HL-60/S4 (cell line): Measurements from ENCODE around the gene HESX1.

Experiments
- in situ Hi-C: fragments of 300-500 bp; cut with MboI; formaldehyde crosslinking; loops from 2 replicates; pipeline ENCODE4 v1.14.3; 2022; ENCODE audit warnings: low sequenced_read_pairs

HESX1 gene

DNA sequence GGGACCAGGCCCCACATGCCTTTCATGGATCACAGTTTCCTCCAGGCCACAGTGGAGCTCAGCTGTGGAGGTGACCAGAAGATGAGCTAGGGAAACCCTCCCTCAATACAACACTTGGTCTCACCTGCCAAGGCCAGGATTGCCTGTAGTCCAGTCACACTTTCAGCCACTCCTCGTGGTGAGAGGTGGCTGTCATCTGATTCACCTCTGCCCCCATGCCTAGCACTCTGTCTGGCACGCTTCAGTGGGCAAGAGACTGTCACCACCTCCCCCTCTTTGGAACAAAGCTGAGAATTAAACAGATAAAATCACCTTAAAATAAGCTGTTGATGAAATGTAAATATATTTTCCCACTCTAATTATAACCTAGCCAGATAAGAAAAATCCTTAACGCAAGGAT, 30.7 kb downstream of the HESX1 start:
- in situ Hi-C loops = no loop called here

DNA sequence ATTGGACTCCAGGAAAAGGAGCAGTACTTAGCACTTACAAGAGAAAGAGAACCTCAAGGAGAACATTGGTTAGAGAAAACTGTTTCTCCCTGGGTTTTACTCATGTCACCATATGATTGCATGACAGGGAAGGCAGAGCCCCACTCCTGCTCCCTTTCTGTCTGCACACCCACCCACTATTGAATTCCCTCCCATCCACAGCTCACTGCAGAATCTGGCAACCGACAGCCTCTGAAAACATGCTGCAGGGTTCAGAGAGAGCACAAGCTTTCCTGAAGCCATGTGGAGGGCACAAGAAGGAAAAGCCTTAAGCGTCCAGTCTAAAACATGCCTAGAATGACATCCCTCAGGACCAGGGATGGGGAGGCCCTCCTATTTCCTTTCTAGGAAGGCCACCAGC, 31.6 kb downstream of the HESX1 start:
- in situ Hi-C loops = no loop called here

DNA sequence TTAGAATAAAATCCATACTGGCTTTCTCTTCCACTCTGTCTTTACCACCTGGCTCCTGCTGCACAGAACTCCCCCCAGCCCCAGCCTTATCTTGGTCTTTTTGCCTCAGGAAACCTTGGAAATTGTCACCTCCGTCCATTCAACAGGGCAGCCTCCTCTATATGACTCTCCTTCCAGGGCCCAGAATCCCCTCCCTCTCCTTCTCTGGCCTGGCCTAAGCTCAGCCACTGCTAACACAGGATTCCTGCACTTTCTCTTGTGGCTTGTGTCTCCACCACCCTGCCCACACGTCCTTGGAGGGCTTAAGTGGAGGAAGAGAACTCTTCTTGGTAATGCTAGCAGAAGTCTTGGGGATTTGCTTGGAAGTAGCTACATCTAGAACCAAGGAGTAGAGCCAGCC, 33.1 kb downstream of the HESX1 start:
- in situ Hi-C loops = no loop called here

GRCh38 chr3:57165641-57166040, 34.1 kb downstream of the HESX1 start:
- in situ Hi-C loops = no loop called here

- in situ Hi-C loops = no loop called here
These were observed 34.9 kb downstream of the HESX1 start, which contains the start of gene IL17RD for GRCh38 chr3:57164657-57165573. TSS of gene IL17RD (minus strand) at chr3:57165353. CDS start at chr3:57165286, 67 bp downstream.

DNA sequence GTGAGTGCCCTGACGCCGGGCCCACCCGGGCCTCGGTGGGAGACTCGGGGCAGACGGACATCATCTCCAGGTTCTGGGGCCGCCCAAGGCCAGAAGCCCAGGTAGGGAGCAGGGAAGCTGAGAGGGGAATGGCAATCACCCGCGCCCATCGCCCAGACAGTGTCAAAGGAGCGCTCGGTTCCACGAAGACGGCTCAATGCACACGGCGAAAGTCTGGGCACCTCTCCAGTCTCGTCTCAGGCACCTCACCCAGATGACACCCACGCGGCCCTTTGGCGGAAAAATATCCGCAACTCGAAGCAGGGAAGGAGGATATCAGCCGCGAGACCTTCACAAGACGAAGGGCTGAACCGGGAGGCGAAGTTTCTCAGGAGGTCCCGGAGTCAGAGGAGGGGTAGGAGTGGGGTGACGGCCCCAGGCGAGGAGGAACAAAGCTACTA, 35.5 kb downstream of the HESX1 start:
- in situ Hi-C loops = no loop called here

GRCh38 chr3:57163751-57164150, 36.0 kb downstream of the HESX1 start:
- in situ Hi-C loops = no loop called here

GRCh38 chr3:57161915-57162314, 37.9 kb downstream of the HESX1 start:
- in situ Hi-C loops = no loop called here

- in situ Hi-C loops = no loop called here
These were observed 38.8 kb downstream of the HESX1 start for GRCh38 chr3:57160765-57161538.

- in situ Hi-C loops = no loop called here
These were observed 39.6 kb downstream of the HESX1 start for GRCh38 chr3:57160076-57160764.

DNA sequence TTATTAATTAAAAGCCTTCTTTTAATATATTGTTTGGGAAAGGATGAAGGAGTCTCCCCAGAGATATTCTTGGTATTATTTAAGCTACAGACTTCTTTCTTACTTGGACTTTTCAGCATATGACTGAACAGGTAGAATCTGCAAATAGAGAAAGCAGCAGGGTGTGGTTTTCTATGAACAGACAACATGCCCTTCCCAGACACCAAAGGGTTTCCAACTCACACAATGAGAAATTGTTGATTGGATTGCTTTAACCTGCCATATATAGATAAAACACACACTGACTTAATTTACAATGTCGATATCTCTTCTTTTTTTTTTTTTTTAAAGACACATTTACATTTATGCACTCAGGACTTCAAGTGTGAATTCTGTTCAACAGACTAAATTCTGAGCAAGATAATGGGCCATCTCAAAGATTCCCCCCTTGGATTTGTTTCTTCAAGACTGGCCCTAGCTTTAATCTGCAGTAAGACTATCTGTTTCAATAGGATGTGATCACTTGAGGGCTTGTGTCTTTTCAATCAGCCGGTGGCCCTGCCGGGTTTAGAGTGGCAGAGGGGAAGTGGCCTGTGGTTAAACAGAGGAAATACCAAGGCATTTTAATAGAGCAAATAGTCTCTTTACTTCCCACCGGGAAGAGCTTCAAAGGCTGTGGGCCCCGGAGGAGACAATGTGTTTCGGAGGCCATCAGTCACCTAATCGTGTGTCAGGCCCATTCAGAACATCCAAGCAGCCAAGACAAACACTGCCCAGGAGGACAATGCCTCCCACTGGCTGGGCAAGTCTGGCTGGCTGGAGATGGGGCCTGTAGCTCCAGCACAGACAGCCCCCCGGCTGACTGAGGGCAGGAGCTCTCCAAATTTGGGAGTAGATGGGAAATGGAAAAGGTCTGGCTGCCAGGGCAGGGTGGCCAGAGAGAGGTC, 40.7 kb downstream of the HESX1 start:
- in situ Hi-C loops = no loop called here

- in situ Hi-C loops = no loop called here
These were observed 41.5 kb downstream of the HESX1 start for GRCh38 chr3:57158325-57158724.

GRCh38 chr3:57157545-57157944, 42.2 kb downstream of the HESX1 start:
- in situ Hi-C loops = no loop called here

DNA sequence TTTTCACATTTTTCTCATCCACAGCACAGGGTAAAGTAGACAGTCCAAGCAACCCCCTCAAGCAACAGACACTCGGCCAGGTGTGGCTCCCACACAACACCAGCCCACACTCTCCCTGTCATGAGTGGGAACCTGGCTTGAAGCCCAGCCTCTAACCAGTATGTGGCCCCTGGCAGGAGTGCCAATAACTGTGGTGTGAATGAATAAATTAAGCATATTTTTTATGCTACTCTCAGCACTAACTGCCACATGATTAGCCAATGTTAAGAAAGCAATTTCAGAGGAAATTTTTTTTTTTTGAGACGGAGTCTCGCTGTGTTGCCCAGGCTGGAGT, 44.5 kb downstream of the HESX1 start:
- in situ Hi-C loops = no loop called here

DNA sequence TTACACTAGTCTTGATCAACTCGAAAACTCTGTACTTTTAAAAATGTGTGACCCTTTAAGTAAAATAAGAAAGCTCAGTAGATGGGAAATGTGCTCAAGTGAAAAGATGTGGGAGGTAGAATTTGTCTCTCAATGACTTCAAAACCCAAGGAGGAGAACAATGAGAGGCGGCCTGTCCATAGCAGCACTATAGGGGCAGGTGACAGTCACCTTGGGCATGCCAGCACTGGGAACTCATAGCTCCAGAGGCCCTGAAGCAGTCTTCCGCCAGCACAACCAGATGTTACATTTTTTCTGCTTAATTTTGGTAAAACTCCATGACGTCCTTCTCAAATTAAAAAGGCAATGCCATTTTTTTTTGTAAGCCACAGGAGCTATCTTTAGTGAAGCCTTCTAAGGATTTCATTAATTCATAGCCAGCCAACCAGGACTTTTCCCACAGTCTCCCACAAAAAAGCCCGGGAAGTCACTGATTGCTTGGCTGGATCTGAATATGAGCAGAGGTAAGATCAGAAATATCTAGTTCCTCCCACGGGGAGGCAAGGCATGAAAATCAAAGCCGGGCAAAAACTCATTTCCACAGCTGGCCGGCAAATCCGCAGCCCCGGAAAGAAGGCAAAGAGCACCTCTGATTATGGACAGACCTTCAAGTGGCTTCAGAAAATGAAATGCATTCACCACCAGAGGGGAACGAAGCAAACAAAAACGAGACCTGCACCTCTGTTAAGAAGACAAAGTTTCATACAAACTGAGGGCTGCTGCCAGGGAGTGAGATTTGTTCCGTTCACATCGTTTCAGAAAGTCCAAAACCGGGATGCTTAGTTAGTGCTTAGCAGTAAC, 45.1 kb downstream of the HESX1 start:
- in situ Hi-C loops = no loop called here

GRCh38 chr3:57152151-57153143, 47.3 kb downstream of the HESX1 start:
- in situ Hi-C loops = no loop called here

GRCh38 chr3:57151749-57152148, 48.0 kb downstream of the HESX1 start:
- in situ Hi-C loops = no loop called here

DNA sequence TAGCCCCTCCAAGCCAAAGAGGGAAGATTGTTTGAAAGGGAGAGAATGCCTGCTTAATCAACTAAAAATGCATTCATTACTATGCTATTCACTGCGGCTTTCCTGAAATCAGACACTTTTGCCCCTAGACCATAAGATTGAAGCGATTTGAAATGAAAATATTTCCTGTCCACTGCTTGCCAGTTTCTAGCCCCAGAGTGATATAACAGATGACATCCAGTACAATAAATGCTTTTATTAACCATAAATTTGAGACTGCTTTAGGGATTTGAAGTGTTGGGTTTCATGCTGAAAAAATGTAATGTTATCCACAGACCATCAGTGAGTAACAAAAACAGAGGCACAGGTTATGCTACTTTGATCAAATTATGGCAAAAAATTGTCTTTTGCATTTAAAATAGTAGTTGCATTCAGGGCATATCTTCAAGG, 48.7 kb downstream of the HESX1 start:
- in situ Hi-C loops = no loop called here
